Measurements from ENCODE around the gene ASRGL1.

Gene ASRGL1

DNA sequence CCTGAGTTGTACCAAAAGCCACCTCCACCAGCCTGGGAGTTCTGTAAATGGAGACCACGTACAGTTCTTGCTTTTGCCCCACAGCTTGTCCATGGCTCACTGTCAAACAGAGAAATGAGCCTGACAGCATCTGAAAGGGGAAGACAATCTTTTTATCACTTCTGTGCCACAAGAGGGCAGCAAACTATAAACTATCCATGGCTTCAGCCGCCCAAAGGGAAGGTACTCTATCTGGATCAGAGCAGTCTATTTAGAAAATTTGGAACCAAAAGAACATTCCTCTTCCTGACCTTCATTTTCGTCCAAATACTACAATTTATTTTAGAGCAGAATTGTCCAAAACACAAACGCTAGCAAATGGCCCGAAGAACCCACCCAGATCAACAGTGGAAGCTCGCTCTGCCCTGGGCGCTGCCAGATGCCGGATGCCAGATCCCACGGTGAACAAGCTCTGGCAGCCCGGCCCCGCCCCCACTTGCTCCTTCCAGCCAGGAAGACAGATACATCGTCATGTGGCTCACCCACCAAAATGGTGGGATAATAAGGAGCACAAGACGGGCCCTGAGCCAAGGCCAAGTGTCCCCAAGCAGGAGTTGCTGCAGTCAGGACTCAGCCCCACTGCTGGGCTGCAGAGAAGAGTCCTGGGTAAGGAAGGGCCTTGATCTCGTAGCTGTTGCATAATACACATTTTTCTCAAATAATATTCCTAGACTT, 57.7 kb downstream of the ASRGL1 start:
- peak; percentile 57 for FAIRE-seq

DNA sequence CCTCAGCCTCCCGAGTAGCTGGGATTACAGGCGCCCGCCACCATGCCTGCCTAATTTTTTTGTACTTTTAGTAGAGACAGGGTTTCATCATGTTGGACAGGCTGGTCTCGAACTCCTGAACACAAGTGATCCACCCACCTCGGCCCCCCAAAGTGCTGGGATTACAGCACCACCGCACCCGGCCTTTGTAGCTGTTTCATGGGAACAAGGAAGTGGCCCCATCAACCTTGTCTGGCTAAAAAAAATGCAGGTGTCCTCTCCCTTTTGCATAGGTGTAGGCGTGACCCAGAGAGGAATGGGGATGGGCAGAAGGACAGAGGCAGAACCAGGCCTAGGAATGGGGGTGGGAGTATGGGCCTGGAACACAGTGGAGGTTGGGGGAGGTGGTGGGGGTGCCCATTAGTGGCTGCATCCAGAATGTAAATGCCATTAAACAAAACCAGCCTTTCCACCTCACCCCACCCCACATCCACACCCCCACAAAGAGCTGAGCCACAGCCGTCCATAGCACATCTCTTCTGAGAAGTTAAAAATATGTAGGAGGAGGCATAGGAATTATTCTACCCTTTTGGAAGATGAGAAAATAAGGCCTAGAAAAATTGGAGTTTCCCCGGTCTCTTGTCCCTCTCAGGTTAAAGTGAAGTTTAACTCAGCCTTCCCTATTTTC, 58.8 kb downstream of the ASRGL1 start:
- no peak for FAIRE-seq

DNA sequence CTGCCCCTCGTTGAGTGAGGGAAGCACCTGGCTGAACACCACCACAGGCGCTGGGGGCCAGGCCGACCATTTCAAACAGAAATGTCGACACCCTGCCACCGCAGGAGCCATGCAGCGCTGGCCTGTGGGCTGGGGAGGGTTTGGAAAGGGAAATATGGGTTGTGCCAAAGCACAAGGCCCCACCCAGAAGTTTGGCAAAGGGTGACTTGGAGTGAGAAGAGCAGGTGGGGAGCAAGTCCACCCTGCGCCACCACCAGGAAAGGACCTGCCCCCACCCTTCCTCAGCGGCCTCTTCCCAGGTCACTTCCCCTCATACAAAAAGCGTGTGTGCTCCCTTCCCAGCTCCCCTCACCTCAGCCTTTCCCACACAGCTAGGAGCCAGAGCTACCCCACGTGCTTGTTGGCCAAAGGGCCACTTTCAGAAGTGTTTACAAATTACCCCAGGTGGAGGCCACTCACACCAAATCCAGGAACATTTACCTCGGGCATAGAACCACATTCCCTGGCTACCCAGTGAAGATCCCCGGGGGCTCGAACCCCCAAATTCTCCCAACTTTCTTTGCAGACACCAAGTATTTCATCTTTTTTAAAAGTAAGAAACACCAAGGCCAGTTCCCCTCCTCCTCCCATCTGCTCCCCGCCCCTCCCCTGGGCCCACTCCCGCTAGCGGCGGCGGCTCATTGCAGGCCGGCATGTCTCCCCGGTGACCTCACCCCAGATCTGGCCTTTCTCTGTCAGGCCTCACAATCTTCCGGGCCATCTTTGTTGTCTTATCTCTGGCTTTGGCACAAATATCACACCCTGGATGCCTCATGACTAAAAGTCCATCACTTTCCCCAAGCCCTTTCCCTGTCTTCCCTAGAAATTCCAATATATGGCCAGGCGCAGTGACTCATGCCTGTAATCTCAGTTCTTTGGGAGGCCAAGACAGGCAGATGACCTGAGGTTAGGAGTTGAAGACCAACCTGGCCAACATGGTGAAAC, 61.1 kb downstream of the ASRGL1 start:
- no peak for FAIRE-seq

DNA sequence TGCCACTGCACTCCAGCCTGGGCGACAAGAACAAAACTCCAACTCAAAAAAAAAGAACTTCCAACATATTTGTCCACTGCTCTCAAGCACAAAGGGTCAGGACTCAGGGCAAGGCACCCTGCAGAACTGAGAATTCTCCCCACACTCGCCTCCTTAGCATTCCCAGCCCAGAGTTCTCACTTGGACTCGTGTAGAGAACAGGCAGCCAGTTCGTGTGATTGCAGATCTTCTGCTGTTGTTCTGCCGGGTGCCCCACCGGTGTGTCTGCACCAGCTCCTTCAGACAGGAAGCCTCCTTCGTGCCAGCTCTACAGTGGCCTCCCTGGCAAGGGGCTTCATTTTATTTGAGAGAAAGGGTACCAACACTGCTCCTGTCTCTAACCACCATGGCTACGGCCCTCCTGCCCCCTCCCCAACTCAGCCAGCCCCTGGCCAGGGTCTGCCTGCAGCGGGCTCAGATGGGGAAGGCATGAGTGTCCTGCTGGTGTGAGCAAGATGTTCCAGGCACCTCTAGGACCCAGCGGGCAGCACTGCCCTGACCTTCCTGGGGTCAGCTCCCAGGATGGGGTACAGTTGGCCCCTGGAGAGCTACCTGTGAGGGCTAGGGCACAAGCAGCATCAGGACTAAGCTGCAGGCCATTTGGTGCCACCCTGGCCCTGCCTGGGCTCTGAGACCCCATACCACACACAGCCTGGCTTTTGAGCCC, 62.1 kb downstream of the ASRGL1 start:
- FAIRE-seq, result no peak

DNA sequence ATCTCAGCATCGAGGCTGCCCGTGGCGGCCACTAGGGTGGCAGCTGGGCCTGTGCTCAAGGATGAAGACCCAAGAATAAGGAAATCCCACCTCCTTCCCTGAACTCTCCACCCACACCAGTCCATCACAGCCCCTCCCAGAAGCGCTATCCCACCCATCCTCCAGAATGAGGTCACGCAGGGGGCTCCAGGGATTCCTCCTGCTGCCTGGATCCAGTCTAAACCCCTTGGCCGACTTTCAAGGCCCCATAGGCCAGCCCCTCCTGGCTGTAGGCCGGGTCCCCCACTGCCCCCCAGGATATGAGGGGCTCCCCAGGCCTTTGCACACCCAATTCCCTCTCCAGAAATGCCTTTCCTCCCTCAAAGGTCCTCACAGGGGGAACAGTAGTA, 62.6 kb downstream of the ASRGL1 start:
- FAIRE-seq, result no peak

DNA sequence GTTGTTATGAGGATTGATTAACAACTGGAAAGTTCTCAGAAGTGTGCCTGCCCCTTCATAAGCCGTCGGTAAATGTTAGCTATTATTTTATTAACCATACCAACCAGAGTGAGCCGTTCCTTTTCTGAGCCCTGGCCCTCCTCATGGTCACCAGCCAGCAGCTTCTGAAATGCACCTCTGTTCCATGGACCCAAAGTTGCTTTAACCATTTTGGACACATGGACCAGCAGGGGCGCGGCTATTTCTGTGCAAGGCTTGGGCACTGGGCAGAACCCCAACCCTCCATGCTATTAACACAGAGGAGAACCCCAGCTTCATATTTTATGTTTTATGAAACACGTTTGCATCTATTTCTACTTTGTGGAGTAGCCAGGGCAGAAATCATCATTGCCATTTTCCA, 63.0 kb downstream of the ASRGL1 start:
- FAIRE-seq, result no peak

DNA sequence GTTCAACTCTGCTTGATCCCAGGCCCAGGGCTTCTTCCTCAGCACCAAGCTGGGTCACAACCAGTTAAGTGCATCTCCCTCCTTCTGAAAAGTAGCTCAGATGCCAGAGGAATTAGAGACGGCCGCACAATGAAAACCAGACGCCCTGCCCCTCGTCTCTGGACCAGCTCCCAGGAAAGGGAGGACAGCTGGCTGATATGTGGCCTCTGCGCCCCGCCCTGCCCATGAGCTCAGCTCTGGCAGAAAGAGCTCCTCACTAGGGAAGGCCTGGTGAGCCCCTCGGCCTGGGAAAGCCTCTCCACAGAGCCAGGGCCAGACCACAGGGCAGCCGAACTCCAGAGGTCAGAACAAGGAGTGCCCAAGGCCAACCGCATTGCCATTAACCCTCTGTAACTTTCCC, 63.5 kb downstream of the ASRGL1 start:
- peak; percentile 53 for FAIRE-seq

DNA sequence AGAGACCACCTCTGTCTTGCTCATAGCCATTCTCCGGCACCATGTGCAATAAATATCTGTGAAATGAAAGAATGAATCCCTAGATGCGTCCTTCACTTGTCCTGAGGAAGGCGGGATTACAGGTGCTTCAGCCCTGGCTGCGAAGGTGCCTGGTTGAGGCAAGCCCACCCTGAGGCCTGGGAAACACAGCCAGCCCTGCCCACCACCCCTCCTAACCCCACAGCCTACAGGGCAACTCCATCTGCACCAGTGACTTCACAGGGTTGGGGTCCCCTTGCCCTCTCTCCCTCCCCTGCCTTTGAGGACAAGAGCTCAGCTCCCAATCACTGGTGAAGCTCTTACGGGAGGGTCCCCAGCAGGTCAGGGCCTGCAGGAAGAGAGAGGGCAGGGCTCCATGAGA, 64.1 kb downstream of the ASRGL1 start:
- FAIRE-seq, result no peak

DNA sequence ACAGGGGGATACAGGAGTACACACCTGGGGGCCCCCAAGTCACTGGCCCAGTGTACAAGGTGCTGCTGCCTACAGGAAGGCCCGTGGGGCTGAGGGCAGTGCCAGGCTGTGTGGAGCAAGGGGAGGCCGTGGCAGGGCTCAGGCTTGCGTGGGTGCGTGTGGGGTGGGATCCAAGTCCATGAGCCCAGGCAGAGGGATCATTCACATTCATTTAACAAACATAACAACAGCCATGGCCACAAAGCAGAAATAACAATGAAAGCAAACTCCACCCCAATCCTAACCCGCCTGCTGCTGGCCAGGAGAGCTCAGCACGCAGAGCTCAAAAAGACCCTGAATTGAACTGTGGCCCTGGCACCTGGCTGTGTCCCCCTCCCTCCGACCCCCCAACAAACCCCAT, 64.6 kb downstream of the ASRGL1 start:
- FAIRE-seq, result no peak

DNA sequence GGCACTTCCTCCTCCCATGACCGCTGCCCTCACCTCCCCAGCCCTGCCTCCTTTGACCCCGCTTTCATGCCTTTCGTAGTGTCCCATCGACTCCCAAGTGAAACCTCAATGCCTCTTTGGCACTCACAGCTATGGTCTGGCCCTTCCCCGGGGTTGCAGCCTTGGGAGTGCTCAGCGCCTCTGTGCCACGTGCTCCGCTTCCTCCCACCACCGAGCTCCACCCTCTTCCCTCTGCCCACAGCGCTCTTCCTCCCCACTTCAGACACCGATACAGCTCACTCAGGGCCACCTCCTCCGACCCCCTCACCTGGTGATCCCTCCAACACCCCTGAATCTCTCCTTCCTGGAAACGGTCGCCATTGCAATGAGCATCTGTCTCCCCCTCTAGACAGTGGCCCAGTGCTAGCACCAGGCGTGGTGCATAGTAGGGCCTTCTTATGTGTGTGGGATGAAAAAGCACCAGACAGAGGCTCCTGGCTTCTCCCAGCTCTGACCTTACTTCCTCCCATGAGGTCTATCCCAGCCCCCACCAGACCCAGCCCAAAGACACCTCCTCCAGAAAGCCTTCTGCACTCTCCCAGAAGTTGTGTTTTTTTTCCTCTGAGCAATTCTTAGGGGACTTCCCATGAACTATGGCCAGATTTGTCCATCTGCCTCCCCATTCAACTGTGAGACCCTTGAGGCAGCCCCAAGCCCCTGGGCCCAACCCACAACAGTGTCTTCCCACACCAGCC, 65.1 kb downstream of the ASRGL1 start:
- FAIRE-seq, result no peak

DNA sequence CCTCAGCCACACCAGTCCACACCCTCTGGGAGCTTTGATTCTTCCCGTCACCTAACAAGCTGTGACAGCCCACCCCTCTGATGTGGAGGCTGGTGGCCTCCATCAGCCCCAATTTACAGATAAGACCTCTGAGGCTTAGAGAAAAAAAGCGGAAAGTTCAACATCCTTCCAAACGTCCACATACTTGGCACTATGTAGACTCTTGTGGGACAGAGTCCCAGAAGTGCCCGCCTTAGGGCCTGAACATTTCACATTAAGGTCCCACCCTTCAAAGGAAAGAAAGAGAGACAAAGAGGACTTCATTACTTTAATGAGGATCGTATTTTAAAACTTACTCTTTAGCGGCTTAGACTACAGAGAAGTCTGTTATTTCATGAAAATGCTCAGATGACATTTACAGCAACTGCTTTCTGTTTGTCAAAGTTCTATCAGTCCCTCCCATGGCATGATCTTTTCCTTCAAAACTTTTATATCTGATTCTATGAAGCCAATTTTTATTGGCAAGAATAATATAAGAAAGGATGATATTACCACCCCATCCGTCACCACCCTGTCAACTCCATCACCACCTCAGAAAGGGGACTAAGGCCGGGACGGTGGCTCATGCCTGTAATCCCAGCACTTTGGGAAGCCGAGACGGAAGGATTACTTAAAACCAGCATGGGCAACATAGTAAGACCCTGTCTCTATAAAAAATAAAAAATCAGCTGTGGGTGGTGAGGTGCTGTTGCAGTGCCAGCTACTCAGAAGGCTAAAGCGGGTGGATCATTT, 65.9 kb downstream of the ASRGL1 start:
- no peak for FAIRE-seq

DNA sequence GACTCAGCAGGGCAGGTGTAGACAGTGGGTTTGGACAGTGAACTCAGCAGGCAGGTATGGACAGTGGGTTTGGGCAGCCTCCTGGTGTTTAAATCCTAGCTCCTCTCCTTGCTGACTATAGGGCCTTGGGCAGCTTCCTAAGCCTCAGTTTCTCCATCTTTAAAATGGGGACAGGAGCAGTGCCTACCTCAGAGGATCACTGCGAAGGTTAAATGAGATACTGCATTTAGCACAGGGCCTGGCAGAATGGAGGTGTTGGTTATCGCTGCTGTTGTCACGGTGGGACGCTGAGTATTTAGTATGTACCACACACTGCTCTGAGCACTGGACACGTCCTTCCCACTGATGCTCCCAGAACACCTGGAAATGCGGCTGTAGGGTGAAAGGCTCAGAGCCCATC, 67.2 kb downstream of the ASRGL1 start:
- no peak for FAIRE-seq

DNA sequence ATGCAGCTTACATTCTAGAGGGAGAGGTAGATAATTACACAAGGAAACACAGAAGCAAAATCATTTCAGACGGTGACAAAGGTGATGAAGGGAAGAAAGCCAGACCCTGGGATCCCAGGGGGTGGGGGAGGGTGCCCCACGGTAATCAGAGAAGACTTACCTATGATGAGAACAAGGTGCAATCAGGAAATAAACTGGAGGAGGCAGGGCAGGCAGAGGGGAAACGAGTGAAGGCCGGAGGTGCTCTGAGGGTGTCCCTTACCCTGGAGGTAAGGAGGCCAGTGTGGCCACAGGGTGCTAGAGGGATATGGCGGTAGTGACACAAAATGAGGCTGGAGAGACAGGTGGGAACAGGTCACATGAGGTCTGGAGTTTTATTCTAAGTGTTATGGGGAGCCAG, 67.7 kb downstream of the ASRGL1 start:
- no peak for FAIRE-seq

DNA sequence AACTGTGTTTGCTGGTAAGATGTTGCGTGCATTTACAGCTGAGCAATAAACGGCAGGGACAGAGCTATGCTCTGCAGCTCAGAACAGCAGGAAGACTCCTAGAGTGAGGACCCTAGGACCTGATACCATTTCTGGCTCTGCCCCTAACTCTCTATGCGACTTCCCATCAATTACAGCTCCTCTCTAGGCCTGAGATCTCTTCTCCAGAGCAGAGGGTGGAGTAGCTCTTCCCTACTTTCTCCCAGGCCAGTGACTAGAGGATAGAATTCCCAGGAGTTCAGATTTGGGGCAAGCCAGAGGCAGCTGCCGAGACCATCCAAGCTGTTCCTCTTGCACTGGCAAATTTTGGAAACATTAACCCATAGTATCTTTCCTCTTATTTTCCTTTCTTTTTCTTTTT, 68.8 kb downstream of the ASRGL1 start:
- no peak for FAIRE-seq

DNA sequence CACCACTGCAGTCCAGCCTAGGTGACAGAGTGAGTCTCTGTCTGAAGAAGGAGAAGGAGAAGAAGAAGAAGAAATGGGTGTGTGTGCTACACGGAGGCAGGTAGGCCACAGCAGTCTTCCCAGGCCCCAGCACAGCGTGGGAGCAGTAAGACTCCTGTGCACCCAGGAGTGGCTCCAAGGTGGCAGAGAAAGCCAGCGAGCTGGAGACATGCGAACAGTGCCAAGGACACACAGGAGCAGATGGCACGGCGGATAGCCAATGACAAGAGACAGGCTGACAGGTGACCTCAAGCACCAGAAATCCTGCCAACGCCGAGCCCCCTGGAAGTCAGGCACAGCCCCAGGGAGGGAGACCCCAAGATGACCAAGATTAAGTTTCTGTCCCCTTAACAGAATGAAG, 72.6 kb downstream of the ASRGL1 start:
- no peak for FAIRE-seq

DNA sequence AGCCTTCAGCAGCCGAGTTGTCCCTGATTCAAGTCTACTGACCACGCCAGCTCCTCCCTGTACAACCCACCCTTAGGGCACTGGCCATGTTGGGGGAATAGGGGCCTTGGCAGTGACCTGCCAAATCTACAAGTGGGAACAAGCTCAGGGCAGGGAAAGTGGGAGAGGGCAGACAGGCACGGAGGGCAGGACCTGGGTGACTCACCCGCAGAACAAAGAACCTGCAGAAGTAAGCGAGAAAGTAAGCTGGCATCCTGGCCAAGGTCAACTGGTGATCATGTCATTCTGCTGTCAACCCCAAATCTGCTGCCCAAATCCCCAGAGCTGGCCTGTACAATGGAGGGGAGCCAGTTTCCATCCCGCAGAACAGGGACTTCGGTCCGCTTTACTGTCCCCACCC, 73.7 kb downstream of the ASRGL1 start:
- no peak for FAIRE-seq

DNA sequence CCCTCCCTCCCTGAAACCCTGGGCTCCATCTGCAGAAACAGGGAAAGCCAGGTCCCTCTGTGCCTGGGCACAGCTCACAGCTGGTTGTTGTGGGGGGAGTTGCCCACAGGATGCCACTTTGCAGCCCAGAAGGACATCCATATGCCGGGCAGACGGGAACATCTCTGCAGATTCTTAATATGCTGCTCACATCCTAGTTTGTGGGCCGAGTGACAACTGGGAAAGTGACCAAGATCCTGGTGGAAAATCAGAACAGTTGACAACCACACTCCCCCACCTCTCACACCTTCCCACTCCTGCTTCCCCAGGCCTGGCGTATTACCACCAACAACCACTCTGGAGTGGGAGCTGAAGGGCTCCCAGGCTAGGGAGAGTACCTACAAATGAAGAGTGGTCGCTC, 74.3 kb downstream of the ASRGL1 start:
- no peak for FAIRE-seq

DNA sequence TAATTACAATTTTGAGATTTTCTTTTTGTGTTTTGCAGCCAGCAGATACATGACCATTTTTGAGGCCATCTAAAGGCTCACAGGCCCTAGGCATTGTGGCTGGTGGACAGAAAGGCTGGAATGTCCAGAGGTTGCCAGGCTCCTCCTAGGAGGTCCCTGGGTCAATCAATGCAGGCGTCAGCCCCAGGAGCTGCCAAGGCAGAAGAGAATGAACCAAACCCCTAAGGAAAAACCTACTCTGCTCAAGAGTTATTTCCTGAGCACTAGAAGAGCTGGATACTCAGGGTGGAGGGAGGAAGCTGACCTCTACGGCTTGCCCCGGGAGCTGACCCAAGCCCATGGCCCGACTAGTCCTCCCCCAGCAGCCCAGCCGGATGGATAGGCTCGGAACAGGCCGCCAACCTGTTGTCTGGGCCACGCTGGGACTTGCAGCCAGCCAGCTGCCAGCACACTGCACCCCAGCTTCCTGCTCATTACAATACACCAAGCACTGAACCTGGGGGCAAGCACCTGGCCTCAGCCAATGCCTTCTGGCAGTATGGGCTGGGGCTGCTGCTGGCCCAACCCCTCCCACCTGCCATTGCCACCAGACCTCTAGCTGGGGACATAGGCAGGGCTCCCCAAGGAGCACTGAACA, 75.9 kb downstream of the ASRGL1 start:
- FAIRE-seq, result no peak

DNA sequence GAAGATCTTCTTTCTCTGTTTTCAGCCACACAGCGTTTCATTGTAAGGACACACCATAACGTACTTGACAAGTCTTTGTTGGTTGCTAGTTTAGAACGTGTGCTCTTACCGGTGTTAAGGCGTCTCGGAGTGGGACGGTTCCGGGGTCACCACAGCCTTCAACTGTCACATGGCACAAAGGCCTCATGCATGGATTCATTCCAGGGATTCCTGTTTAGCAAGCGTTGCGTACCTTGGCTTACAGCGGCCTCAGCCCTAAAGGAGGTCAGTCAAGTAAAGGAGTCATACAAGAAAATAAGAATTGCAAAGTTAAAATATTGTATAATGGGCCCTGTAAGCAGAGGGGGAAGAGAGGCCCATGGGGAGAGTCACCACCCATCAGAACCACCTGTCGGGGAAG, 79.3 kb downstream of the ASRGL1 start:
- no peak for FAIRE-seq

DNA sequence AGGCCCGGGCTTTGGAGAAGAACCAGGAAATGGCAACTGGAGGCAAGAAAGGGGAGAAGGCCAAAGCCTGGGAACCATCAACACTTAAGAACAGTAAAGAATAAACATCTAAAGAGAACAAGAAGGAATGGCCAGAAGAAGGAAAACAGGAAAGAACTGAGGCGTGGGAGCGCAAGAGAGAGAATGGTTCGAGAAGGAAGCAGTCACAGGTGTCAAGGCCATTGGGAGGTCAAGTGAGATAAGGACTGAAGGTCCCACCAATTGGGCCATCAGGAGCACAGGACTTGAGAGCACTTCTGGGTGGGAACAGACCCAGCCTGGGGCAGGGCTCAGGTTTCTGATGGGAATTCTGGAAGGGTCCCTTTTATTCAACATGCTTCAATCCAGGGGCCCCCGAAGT, 80.9 kb downstream of the ASRGL1 start:
- no peak for FAIRE-seq

DNA sequence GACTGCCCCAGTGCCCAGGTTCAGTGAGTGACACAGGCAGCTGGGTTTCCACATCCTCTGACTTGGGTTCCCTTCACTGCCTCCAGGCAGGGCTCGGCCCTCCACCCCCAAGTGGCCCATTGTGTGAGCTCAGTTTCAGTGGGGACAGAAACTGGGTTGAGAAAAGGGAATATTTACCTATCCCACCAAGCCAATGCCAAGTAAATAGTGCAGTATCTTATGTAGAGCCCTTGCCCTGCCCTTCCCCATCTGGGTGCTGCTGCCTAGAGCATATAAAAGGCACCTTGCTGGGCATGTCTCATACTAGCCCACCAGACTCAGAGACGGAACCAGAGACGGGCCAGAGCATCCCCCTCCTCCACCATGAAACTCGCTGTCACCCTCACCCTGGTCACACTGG, 81.5 kb downstream of the ASRGL1 start, which contains the start of gene SCGB1A1:
TSS of gene SCGB1A1 (plus strand) at position 301 of the 400 bp plus-strand sequence. CDS start at position 364, 63 bp downstream.
- FAIRE-seq, result no peak

All from endometrium (tissue), 2 donors.